Right forelimb (tissue), 1 donor: ENCODE results near the gene MLKL.
"Not testable (repeated sequence)": the region's sequence is repeated elsewhere in the genome, so short reads cannot be mapped to it uniquely, and the experiment has no call there.

ENCODE experiments used
- DNase-seq: peaks from one replicate; pipeline ENCODE4 v3.0.0-alpha.2; 2018

Gene MLKL

GRCh38 chr16:74731853-74732477 lies 31.3 kb upstream of the MLKL start:
- no peak for DNase-seq

GRCh38 chr16:74729783-74730683 lies 29.4 kb upstream of the MLKL start:
- DNase-seq: no peak

GRCh38 chr16:74727903-74728302 lies 27.2 kb upstream of the MLKL start:
- DNase-seq: no peak

GRCh38 chr16:74726716-74727115 lies 26.1 kb upstream of the MLKL start:
- DNase-seq: no peak

- no peak for DNase-seq
Observed at GRCh38 chr16:74725651-74726455, 25.2 kb upstream of the MLKL start.

- DNase-seq: no peak
Observed at GRCh38 chr16:74724820-74725549, 24.3 kb upstream of the MLKL start.

GRCh38 chr16:74723256-74723655 lies 22.6 kb upstream of the MLKL start:
- DNase-seq: no peak

- DNase-seq: not testable (repeated sequence)
Observed at GRCh38 chr16:74722156-74722555, 21.5 kb upstream of the MLKL start.

- DNase-seq: no peak
Observed at GRCh38 chr16:74721716-74722115, 21.1 kb upstream of the MLKL start.

- peak; percentile 3 for DNase-seq
Observed at GRCh38 chr16:74720579-74720978, 19.9 kb upstream of the MLKL start.

- peak; percentile 11 for DNase-seq
Observed at GRCh38 chr16:74718741-74719610, 18.3 kb upstream of the MLKL start.

- peak; percentile 2 for DNase-seq
Observed at GRCh38 chr16:74718140-74718539, 17.5 kb upstream of the MLKL start.

GRCh38 chr16:74717367-74717766 lies 16.7 kb upstream of the MLKL start:
- no peak for DNase-seq

- no peak for DNase-seq
Observed at GRCh38 chr16:74716355-74716754, 15.7 kb upstream of the MLKL start.

GRCh38 chr16:74713876-74714275 lies 13.2 kb upstream of the MLKL start:
- no peak for DNase-seq

- DNase-seq: no peak
Observed at GRCh38 chr16:74713325-74713724, 12.7 kb upstream of the MLKL start.

- DNase-seq: no peak
Observed at GRCh38 chr16:74711938-74712337, 11.3 kb upstream of the MLKL start.

GRCh38 chr16:74710401-74710800 lies 9.7 kb upstream of the MLKL start:
- no peak for DNase-seq

GRCh38 chr16:74709441-74709877 lies 8.8 kb upstream of the MLKL start:
- DNase-seq: peak; percentile 87

- no peak for DNase-seq
Observed at GRCh38 chr16:74700116-74700437, 585 bp downstream of the MLKL start.

- DNase-seq: no peak
Observed at GRCh38 chr16:74699666-74700065, 996 bp downstream of the MLKL start.

GRCh38 chr16:74698222-74698621 lies 2.4 kb downstream of the MLKL start:
- DNase-seq: no peak
